Measurements from ENCODE around the gene TFPI2.

- TF ChIP-seq LEF1 (IDR thresholded peaks at IDR 0.05; ENCODE audit: borderline replicate concordance) (no peak), SUZ12 (IDR thresholded peaks at IDR 0.05) (no peak), HDGF (IDR thresholded peaks at IDR 0.05; ENCODE audit: borderline replicate concordance) (no peak), SP1 (IDR thresholded peaks at IDR 0.05) (no peak), NFRKB (IDR thresholded peaks at IDR 0.05) (no peak), PKNOX1 (IDR thresholded peaks at IDR 0.05) (no peak)
Observed at GRCh38 chr7:93894966-93895640, 4.5 kb upstream of the TFPI2 start.

Data from HEK293T (cell line).